ENCODE data around the gene KCNMA1. TPM values are rescaled to one million over a fixed set of nuclear protein-coding genes. Genes with fewer than 3 reads are reported as not detected.
"Not testable (repeated sequence)": the region's sequence is repeated elsewhere in the genome, so short reads cannot be mapped to it uniquely, and the experiment has no call there.

KCNMA1 gene
- total and polyA plus RNA-seq, 2 donors from 2014 or later: 4.2 to 8.9 TPM

DNA sequence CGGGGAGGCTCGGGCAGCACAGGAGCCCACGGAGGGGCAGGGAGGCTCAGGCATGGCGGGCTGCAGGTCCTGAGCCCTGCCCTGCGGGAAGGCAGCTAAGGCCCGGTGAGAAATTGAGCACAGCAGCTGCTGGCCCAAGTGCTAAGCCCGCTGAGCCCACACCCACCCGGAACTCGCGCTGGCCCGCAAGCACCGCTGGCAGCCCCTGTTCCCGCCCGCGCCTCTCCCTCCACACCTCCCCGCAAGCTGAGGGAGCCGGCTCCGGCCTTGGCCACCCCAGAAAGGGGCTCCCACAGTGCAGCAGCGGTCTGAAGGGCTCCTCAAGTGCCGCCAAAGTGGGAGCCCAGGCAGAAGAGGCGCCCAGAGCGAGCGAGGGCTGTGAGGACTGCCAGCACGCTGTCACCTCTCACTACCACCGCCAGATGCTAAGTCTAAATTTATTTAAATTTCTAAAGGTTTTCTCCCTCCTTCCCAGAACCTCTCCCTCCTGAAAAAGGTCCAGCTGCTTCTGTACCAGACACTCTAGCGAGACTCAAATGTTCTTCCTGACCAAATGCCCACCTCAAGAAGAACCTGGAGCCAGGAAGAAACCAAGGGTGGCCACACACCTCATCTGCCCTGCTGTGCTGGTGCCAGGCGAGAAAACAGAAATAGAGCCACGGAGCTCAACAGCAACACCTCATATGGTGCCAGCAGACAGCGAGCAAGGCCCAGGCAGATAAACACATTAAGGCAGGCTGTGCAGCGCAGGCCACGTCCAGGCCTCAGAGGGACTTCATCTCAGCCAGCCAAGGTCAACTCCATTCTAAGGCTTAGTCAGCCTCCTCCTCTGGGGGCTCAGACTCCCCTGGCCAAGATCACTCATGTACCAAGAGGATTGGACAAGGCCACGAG is 47.0 kb downstream of the KCNMA1 start:
- intact Hi-C loops (cut with DNase I): no loop called here
- Histone ChIP-seq H3K27ac (ENCODE audit: low read depth in 2 of 2, low read length in 2 of 2) (no peak overlapping the region), H3K4me3 (ENCODE audit: low read length in 3 of 3) (no peak overlapping the region), H3K4me1 (ENCODE audit: control insufficient read depth in 2 of 3, insufficient read depth in 2 of 3, low read depth in 1 of 3, low read length in 3 of 3) (no peaks in the 10 kb centered on the region), H3K36me3 (ENCODE audit: control insufficient read depth in 2 of 3, insufficient read depth in 3 of 3, low read length in 3 of 3) (no peaks in the 10 kb centered on the region), H3K27me3 (ENCODE audit: control insufficient read depth, insufficient read depth, low read length) (no peaks in the 10 kb centered on the region), H3K9me3 (ENCODE audit: control insufficient read depth in 2 of 3, insufficient read depth in 1 of 3, low read length in 3 of 3) (no peaks in the 10 kb centered on the region), H3K9ac (ENCODE audit: low read length in 3 of 3) (no peak overlapping the region)
- DNase-seq: no peak
- TF ChIP-seq, protein P1, sequence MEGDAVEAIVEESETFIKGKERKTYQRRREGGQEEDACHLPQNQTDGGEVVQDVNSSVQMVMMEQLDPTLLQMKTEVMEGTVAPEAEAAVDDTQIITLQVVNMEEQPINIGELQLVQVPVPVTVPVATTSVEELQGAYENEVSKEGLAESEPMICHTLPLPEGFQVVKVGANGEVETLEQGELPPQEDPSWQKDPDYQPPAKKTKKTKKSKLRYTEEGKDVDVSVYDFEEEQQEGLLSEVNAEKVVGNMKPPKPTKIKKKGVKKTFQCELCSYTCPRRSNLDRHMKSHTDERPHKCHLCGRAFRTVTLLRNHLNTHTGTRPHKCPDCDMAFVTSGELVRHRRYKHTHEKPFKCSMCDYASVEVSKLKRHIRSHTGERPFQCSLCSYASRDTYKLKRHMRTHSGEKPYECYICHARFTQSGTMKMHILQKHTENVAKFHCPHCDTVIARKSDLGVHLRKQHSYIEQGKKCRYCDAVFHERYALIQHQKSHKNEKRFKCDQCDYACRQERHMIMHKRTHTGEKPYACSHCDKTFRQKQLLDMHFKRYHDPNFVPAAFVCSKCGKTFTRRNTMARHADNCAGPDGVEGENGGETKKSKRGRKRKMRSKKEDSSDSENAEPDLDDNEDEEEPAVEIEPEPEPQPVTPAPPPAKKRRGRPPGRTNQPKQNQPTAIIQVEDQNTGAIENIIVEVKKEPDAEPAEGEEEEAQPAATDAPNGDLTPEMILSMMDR (IDR thresholded peaks at IDR 0.05; ENCODE audit: borderline replicate concordance, extremely low read depth, insufficient read depth): no peak
- FAIRE-seq: no peak

DNA sequence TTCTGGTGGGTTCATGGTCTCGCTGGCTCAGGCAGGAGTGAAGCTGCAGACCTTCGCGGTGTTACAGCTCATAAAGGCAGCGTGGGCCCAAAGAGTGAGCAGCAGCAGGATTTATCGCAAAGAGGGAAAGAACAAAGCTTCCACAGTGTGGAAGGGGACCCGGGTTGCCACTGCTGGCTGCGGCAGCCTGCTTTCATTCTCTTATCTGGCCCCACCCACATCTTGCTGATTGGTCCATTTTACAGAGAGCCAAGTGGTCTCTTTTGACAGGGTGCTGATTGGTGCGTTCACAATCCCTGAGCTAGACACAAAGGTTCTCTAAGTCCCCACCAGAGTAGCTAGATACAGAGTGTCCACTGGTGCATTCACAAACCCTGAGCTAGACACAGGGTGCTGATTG is 47.9 kb downstream of the KCNMA1 start:
- H3K27ac ChIP-seq (ENCODE audit: low read depth in 2 of 2, low read length in 2 of 2): not testable (repeated sequence)

DNA sequence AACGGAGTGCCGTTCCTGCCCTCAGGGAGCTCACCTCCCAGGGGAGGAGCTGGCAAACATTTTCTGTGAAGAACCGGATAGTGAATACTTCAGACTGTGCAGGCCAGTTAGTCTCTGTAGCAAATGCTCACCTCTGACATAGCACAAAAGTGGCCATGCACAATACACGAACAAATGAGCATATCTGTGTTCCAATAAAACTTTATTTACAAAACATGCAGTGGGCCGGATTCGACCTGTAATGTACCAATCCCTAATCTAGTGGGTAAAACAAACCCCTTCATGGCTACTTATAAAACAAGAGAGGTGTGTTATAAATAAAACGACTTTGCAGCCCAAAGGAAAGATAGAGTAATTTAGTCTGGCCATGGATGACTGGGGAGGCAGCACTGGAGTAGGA is 48.7 kb downstream of the KCNMA1 start:
- no peak for FAIRE-seq

More for the DNA sequence above, 47.9 kb downstream of the KCNMA1 start:
- H3K36me3 ChIP-seq (ENCODE audit: control insufficient read depth in 2 of 3, insufficient read depth in 3 of 3, low read length in 3 of 3); H3K9ac ChIP-seq (ENCODE audit: low read length in 3 of 3); intact Hi-C loops (cut with DNase I); H3K9me3 ChIP-seq (ENCODE audit: control insufficient read depth in 2 of 3, insufficient read depth in 1 of 3, low read length in 3 of 3); H3K4me1 ChIP-seq (ENCODE audit: control insufficient read depth in 2 of 3, insufficient read depth in 2 of 3, low read depth in 1 of 3, low read length in 3 of 3); H3K27me3 ChIP-seq (ENCODE audit: control insufficient read depth, insufficient read depth, low read length); H3K4me3 ChIP-seq (ENCODE audit: low read length in 3 of 3); DNase-seq; FAIRE-seq: not testable (repeated sequence)

DNA sequence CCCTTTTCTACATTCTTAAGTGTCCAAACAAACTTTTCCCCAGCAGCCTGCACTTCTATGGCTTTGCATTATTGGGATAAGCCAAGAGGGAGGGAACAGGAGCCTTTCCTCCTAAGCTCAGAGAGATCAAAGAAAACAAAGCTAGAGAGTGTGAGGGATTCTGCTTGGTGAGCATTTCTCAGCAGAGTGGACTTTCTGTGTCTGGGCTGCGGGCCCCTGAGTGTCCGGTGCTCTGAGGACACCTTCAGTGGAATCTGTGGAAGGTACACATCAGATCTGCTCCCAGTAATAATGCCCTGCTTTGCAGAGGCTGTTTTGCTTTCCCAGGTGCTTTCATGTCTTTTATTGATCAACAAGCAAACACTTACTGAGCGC is 50.2 kb downstream of the KCNMA1 start:
- H3K27ac ChIP-seq (ENCODE audit: low read depth in 2 of 2, low read length in 2 of 2): no peak overlapping the region
- no peaks in the 10 kb centered on the region for H3K4me1 ChIP-seq (ENCODE audit: control insufficient read depth in 2 of 3, insufficient read depth in 2 of 3, low read depth in 1 of 3, low read length in 3 of 3)
- no peaks in the 10 kb centered on the region for H3K36me3 ChIP-seq (ENCODE audit: control insufficient read depth in 2 of 3, insufficient read depth in 3 of 3, low read length in 3 of 3)
- FAIRE-seq: no peak
- no peak overlapping the region for H3K4me3 ChIP-seq (ENCODE audit: low read length in 3 of 3)
- no peaks in the 10 kb centered on the region for H3K27me3 ChIP-seq (ENCODE audit: control insufficient read depth, insufficient read depth, low read length)
- DNase-seq: peak in 1 of 5 donors; percentile 14
- TF ChIP-seq, protein P1 (IDR thresholded peaks at IDR 0.05; ENCODE audit: borderline replicate concordance, extremely low read depth, insufficient read depth): no peak
- no peaks in the 10 kb centered on the region for H3K9me3 ChIP-seq (ENCODE audit: control insufficient read depth in 2 of 3, insufficient read depth in 1 of 3, low read length in 3 of 3)
- H3K9ac ChIP-seq (ENCODE audit: low read length in 3 of 3): no peak overlapping the region
- intact Hi-C loops (cut with DNase I): no loop called here

More for the DNA sequence above, 48.7 kb downstream of the KCNMA1 start:
- H3K4me3 ChIP-seq (ENCODE audit: low read length in 3 of 3): no peak overlapping the region
- no peaks in the 10 kb centered on the region for H3K27me3 ChIP-seq (ENCODE audit: control insufficient read depth, insufficient read depth, low read length)
- no peaks in the 10 kb centered on the region for H3K9me3 ChIP-seq (ENCODE audit: control insufficient read depth in 2 of 3, insufficient read depth in 1 of 3, low read length in 3 of 3)
- no peak overlapping the region for H3K27ac ChIP-seq (ENCODE audit: low read depth in 2 of 2, low read length in 2 of 2)
- TF ChIP-seq, protein P1 (IDR thresholded peaks at IDR 0.05; ENCODE audit: borderline replicate concordance, extremely low read depth, insufficient read depth): no peak
- no peak for DNase-seq
- no peaks in the 10 kb centered on the region for H3K36me3 ChIP-seq (ENCODE audit: control insufficient read depth in 2 of 3, insufficient read depth in 3 of 3, low read length in 3 of 3)
- intact Hi-C loops (cut with DNase I): no loop called here
- no peaks in the 10 kb centered on the region for H3K4me1 ChIP-seq (ENCODE audit: control insufficient read depth in 2 of 3, insufficient read depth in 2 of 3, low read depth in 1 of 3, low read length in 3 of 3)
- H3K9ac ChIP-seq (ENCODE audit: low read length in 3 of 3): no peak overlapping the region

Data from kidney (tissue), 14 donors.